ENCODE measurements around the gene DVL2. TPM values are rescaled to one million over a fixed set of nuclear protein-coding genes. Genes with fewer than 3 reads are reported as not detected.

DVL2 gene
- total RNA-seq, 4 donors from 2014 or later = 21.4 to 58.0 (median 37.3) TPM

DNA sequence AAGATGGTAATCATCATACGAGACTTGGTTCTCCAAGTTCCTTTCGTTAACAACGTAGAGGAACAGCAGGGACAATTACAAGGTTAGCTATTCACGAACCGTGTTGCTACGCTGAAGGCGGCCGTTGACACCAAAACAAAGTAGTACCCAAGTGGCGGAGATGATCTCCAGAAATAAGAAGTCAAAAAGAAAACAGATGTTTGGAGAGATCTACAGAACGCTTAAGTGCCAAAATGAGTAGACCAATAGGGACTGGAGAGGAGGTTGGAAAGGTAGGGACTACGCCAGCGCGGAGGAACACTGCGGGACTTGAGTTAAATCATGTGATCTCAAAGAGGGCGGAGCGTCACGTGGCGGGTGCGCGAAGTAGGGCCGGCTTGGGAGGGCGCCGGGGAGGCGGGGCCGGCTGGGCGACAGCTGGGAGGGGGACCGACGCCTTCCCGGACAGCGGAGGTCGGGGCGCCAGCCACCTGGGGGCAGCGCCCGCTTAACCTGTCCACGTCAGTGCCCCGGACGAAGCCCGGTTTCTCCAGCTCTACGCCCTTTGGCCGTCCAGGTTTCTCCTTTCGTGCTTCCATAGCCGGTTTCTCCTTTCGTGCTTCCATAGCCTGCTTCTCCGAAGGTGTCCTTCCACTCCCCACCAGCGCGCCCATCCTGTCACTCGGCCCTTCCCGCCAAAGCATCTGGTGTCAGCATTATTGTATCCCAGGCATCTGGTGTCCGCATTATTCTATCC, 8.6 kb upstream of the DVL2 start:
- peak overlapping the region; percentile 76 to 99 (median 92) for H3K4me3 ChIP-seq
- intact Hi-C loops (cut with DNase I) = no loop called here
- H3K36me3 ChIP-seq = peaks cover 31 to 55% (median 35%) of the 10 kb centered on the region in 3 donors
- H3K4me1 ChIP-seq = peaks cover 18 to 45% (median 32%) of the 10 kb centered on the region in 3 donors
- WGBS, 2 donors = 2 to 3% methylated on average over 31 to 36 of the region's 49 CpGs
- peak overlapping the region; percentile 97 to 100 (median 99) for H3K27ac ChIP-seq
- TF ChIP-seq POLR2A (IDR thresholded peaks at IDR 0.05) = peak in 3 of 4 donors; percentile 27 to 68 (median 35)
- TF ChIP-seq, protein P1, sequence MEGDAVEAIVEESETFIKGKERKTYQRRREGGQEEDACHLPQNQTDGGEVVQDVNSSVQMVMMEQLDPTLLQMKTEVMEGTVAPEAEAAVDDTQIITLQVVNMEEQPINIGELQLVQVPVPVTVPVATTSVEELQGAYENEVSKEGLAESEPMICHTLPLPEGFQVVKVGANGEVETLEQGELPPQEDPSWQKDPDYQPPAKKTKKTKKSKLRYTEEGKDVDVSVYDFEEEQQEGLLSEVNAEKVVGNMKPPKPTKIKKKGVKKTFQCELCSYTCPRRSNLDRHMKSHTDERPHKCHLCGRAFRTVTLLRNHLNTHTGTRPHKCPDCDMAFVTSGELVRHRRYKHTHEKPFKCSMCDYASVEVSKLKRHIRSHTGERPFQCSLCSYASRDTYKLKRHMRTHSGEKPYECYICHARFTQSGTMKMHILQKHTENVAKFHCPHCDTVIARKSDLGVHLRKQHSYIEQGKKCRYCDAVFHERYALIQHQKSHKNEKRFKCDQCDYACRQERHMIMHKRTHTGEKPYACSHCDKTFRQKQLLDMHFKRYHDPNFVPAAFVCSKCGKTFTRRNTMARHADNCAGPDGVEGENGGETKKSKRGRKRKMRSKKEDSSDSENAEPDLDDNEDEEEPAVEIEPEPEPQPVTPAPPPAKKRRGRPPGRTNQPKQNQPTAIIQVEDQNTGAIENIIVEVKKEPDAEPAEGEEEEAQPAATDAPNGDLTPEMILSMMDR (IDR thresholded peaks at IDR 0.05) = peak in 3 of 6 experiments; percentile 4 to 13 (median 8)
- H3K9me3 ChIP-seq = no peaks in the 10 kb centered on the region
- DNase-seq = peak; percentile 77
- no peaks in the 10 kb centered on the region for H3K27me3 ChIP-seq

DNA sequence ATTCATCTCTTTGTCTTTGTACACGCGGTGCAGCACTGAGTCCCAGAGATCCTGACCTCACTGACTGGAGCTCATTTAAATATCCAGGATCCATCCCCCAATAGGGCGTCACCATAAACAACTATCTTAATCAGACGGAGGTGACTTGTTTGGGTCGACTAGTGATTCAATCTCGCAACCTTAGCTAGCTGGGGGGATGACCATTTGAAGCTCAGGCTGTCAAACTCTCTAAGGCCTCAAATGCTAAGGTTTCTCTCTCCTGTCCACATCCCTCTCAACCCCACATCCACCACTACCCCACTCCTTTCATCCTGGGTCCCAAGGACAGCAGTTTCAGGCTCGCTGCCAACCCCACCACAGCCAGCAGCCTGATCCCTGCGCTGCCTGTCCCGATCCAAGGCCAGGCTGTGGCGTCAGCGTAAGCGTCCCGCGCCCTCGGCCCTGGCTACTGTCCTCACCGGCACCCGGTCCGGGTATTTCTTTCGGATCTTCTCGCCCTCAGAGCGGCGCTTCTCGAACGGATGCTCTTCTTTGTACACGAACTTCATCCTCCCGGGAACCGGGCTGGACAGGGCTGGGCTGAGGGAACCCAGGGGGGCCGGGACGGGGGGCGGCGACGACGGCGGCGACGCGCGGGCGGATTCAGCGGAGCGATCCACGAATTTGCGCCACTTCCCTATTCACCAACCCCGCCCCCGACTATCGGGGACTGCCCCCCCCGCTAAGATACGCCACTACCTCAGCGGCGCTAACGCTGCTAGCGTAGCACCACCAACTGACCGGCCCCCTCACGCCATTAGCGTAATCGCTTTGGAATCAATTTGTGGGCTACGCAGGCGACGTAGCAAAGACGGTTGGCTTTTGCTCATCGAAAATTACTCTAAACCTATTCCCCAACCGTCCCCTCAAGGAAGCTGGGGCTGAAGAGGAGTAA, 7.7 kb upstream of the DVL2 start, which contains the start of gene GABARAP:
GABARAP (minus strand) TSS at position 667 of the 934 bp plus-strand sequence; CDS start at position 548, 119 bp downstream.
- H3K4me1 ChIP-seq = peaks cover 23 to 45% (median 38%) of the 10 kb centered on the region in 3 donors
- no peaks in the 10 kb centered on the region for H3K9me3 ChIP-seq
- peak; percentile 54 for DNase-seq
- peaks cover 31 to 51% (median 35%) of the 10 kb centered on the region in 3 donors for H3K36me3 ChIP-seq
- 0% methylated on average over 21 to 24 of the region's 62 CpGs for WGBS, 2 donors
- intact Hi-C loops (cut with DNase I) = no loop called here
- H3K27ac ChIP-seq = peak within 1 kb of the TSS; percentile 97 to 100 (median 99)
- TF ChIP-seq, protein P1 (IDR thresholded peaks at IDR 0.05) = no peak
- peak in 2 of 4 donors; percentile 37 to 77 for TF ChIP-seq POLR2A (IDR thresholded peaks at IDR 0.05)
- H3K4me3 ChIP-seq = peak within 1 kb of the TSS; percentile 76 to 99 (median 92)
- H3K27me3 ChIP-seq = no peaks in the 10 kb centered on the region

DNA sequence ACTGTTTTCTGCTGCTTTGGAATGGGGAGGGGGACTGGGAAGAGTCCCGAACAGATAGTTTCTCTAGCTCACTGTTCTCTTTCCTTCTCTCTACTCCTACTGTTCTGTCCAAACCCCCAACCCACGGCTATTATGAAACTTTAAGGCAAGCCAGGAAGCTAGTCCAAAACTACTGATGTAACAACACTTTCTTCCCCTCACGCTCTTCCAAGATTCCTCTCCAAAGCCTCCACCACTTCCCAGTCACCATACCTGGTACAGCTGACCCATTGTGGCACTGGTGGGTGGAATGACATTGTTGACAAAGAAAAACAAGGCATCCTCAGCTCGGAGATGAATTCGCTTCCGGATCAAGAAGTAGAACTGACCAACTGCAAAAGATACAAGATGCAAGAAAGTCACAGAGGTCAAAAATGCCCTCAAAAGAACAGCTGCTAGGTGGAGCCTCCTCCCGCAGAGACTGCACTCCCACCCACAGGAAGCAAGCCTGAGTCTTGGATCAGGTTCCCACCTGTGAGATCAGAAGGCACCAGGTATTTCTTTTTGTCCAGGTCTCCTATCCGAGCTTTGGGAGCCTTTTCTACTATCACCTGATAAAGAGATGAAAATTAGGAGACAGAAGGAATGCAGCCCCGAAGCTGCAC, 6.9 kb upstream of the DVL2 start:
- no peak for TF ChIP-seq POLR2A (IDR thresholded peaks at IDR 0.05)
- TF ChIP-seq, protein P1 (IDR thresholded peaks at IDR 0.05) = no peak
- DNase-seq = no peak
- Histone ChIP-seq H3K9me3 (no peaks in the 10 kb centered on the region), H3K27ac (peak overlapping the region; percentile 97 to 100 (median 99)), H3K27me3 (no peaks in the 10 kb centered on the region), H3K36me3 (peaks cover 27 to 51% (median 27%) of the 10 kb centered on the region in 3 donors), H3K4me3 (peak overlapping the region; percentile 76 to 99 (median 92)), H3K4me1 (peaks cover 29 to 47% (median 34%) of the 10 kb centered on the region in 3 donors)
- intact Hi-C loops (cut with DNase I) = no loop called here
- 23 to 29% methylated on average over 7 to 9 of the region's 9 CpGs for WGBS, 2 donors

DNA sequence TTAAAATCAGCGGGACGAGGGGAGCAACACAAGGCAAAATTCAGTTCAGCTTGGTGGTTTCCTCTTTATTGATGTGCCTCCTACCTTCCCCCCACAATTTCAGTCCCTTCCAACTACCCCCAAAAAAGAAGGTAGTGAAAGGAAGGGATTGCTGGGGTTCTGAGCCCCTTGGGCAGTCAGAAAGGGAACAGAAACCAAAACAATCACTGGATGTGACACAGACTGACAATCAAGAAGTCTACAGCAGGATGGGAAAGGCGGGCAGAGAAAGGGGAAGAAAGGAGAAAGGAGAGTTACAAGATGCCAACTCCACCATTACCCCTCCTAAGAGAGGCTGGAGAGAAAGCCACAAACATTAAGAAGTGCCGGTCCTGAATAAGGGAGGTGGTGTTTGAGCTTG, 6.1 kb upstream of the DVL2 start:
- intact Hi-C loops (cut with DNase I) = no loop called here
- H3K4me3 ChIP-seq = peak overlapping the region in 3 of 4 donors; percentile 76 to 99 (median 99)
- H3K27ac ChIP-seq = peak overlapping the region in 3 of 4 donors; percentile 97 to 100 (median 99)
- H3K4me1 ChIP-seq = peaks cover 30 to 56% (median 41%) of the 10 kb centered on the region in 3 donors
- TF ChIP-seq, protein P1 (IDR thresholded peaks at IDR 0.05) = no peak
- TF ChIP-seq POLR2A (IDR thresholded peaks at IDR 0.05) = no peak
- WGBS, 2 donors = 59 to 75% methylated on average over 4 of the region's 4 CpGs
- no peaks in the 10 kb centered on the region for H3K9me3 ChIP-seq
- peaks cover 22 to 51% (median 29%) of the 10 kb centered on the region in 3 donors for H3K36me3 ChIP-seq
- DNase-seq = no peak
- no peaks in the 10 kb centered on the region for H3K27me3 ChIP-seq

Data from esophagus squamous epithelium (tissue), 5 donors.